ENCODE measurements around the gene RGL1. TPM values are rescaled to one million over a fixed set of nuclear protein-coding genes. Genes with fewer than 3 reads are reported as not detected.

The RGL1 gene
- total and polyA plus RNA-seq, 2 experiments from 2014 or later, result 17.9 to 30.7 TPM

DNA sequence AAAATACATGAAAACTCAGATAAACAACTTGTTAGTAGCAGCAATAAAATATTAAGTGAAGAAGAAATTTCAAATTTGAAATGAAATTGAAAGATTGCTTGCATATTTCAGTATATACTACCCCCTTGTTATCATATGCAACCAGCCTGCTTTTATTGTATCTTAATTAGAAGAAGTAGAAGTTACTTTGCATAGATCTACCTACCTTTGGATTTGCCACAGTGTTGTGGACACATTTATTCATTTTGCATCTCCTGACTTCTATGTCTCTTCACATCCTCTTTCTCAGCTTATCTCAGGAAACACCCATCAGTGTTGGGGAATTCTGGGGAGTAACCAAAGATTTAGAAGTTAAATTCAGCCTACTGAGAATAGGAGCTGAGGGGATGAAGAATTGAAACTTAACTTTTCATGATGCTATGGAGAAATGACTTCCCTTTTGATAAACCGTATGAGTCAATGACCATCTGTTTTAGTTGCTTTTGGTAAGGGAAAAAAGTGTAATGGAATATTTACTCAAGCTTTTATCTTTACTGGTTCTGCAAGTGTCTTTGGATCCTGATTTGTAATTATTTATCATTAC lies 96.9 kb downstream of the RGL1 start:
- no peak for DNase-seq (ENCODE audit: low spot score)
- no peaks in the 10 kb centered on the region for H3K4me1 ChIP-seq (ENCODE audit: insufficient read depth)
- no peaks in the 10 kb centered on the region for H3K27me3 ChIP-seq
- no peaks in the 10 kb centered on the region for H4K20me1 ChIP-seq (ENCODE audit: insufficient read depth, poor library complexity, severe bottlenecking)
- H3K4me3 ChIP-seq, result no peak overlapping the region
- H3K79me2 ChIP-seq, result no peaks in the 10 kb centered on the region
- 78% methylated on average over 1 of the region's 1 CpG for WGBS (ENCODE audit: low lambda C conversion rate, missing lambda C conversion rate)
- no peak for TF ChIP-seq EZH2 (IDR thresholded peaks at IDR 0.05; ENCODE audit: borderline replicate concordance)
- no peak for TF ChIP-seq EZH2phosphoT487 (IDR thresholded peaks at IDR 0.05; ENCODE audit: low read depth, severe bottlenecking, unreplicated experiment)
- TF ChIP-seq, protein P1, sequence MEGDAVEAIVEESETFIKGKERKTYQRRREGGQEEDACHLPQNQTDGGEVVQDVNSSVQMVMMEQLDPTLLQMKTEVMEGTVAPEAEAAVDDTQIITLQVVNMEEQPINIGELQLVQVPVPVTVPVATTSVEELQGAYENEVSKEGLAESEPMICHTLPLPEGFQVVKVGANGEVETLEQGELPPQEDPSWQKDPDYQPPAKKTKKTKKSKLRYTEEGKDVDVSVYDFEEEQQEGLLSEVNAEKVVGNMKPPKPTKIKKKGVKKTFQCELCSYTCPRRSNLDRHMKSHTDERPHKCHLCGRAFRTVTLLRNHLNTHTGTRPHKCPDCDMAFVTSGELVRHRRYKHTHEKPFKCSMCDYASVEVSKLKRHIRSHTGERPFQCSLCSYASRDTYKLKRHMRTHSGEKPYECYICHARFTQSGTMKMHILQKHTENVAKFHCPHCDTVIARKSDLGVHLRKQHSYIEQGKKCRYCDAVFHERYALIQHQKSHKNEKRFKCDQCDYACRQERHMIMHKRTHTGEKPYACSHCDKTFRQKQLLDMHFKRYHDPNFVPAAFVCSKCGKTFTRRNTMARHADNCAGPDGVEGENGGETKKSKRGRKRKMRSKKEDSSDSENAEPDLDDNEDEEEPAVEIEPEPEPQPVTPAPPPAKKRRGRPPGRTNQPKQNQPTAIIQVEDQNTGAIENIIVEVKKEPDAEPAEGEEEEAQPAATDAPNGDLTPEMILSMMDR (IDR thresholded peaks at IDR 0.05; ENCODE audit: poor library complexity), result no peak
- no peaks in the 10 kb centered on the region for H3K9me3 ChIP-seq (ENCODE audit: low read depth)
- H2AFZ ChIP-seq, result no peak overlapping the region
- H3K4me2 ChIP-seq, result no peak overlapping the region
- no peaks in the 10 kb centered on the region for H3K9me2 ChIP-seq (replicated peaks; ENCODE audit: insufficient read depth)
- H3K27ac ChIP-seq, result no peak overlapping the region
- no peaks in the 10 kb centered on the region for H3K36me3 ChIP-seq (replicated peaks; ENCODE audit: insufficient read depth, low read depth)

DNA sequence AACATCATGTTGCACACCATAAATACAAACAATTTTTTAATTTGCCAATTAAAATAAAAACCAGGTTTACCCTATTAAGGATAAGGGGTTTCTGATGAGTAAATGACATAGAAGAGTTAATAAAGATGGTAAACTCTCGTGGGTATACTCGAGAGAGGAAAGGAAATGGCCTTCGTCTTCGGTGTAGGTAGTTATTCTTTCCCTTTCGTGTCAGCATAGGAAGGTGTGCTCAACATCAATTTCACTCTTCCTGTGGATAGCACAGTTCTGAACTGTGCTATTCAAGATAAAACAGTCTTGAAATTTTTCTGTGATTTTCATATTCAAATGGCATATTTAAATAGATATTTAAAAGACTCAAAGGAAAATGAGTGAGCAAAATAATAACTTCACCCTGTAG lies 98.2 kb downstream of the RGL1 start:
- H3K36me3 ChIP-seq (replicated peaks; ENCODE audit: insufficient read depth, low read depth), result no peaks in the 10 kb centered on the region
- no peaks in the 10 kb centered on the region for H3K4me1 ChIP-seq (ENCODE audit: insufficient read depth)
- H3K27ac ChIP-seq, result no peak overlapping the region
- H4K20me1 ChIP-seq (ENCODE audit: insufficient read depth, poor library complexity, severe bottlenecking), result no peaks in the 10 kb centered on the region
- no peaks in the 10 kb centered on the region for H3K9me2 ChIP-seq (replicated peaks; ENCODE audit: insufficient read depth)
- no peak overlapping the region for H2AFZ ChIP-seq
- no peak overlapping the region for H3K4me2 ChIP-seq
- no peaks in the 10 kb centered on the region for H3K9me3 ChIP-seq (ENCODE audit: low read depth)
- 78% methylated on average over 5 of the region's 5 CpGs for WGBS (ENCODE audit: low lambda C conversion rate, missing lambda C conversion rate)
- no peak overlapping the region for H3K4me3 ChIP-seq
- H3K79me2 ChIP-seq, result no peaks in the 10 kb centered on the region
- no peaks in the 10 kb centered on the region for H3K27me3 ChIP-seq
- DNase-seq (ENCODE audit: low spot score), result no peak
- TF ChIP-seq EZH2phosphoT487 (IDR thresholded peaks at IDR 0.05; ENCODE audit: low read depth, severe bottlenecking, unreplicated experiment), result no peak
- TF ChIP-seq EZH2 (IDR thresholded peaks at IDR 0.05; ENCODE audit: borderline replicate concordance), result no peak
- TF ChIP-seq, protein P1 (IDR thresholded peaks at IDR 0.05; ENCODE audit: poor library complexity), result no peak

DNA sequence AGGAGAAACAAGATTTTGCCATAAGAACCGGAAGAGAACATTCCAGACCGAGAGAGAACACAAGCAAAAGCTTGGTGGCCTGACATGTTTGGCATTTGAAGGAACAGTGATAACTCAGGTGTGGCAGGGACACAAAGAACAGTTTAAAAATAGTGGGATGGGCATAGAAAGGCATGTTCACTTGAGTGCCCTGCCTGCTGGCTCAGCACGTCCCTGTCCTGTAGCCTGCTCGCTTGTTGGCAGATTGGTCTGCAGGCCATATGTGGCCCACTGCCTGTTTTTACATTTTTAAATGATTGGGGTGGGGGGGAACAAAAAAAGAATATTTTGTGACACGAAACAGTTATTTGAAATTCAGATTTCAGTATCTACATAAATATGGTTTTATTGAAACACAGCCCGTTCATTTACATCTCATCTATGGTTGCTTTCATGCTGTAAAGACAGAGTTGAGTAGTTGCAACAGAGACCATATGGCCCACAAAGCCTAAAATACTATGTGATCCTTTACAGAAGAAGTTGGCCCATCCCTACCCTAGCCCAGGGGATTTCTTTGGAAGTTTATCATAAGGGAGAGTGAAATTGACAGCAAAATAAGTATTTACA lies 100.7 kb downstream of the RGL1 start:
- Histone ChIP-seq H2AFZ (no peak overlapping the region), H3K9me2 (replicated peaks; ENCODE audit: insufficient read depth) (no peaks in the 10 kb centered on the region), H3K27ac (no peak overlapping the region), H3K4me1 (ENCODE audit: insufficient read depth) (no peaks in the 10 kb centered on the region), H3K27me3 (no peaks in the 10 kb centered on the region), H3K9me3 (ENCODE audit: low read depth) (no peaks in the 10 kb centered on the region), H3K79me2 (no peaks in the 10 kb centered on the region), H3K36me3 (replicated peaks; ENCODE audit: insufficient read depth, low read depth) (no peaks in the 10 kb centered on the region), H3K4me2 (no peak overlapping the region), H3K4me3 (no peak overlapping the region), H4K20me1 (ENCODE audit: insufficient read depth, poor library complexity, severe bottlenecking) (no peaks in the 10 kb centered on the region)
- TF ChIP-seq EZH2 (IDR thresholded peaks at IDR 0.05; ENCODE audit: borderline replicate concordance), result no peak
- TF ChIP-seq, protein P1 (IDR thresholded peaks at IDR 0.05; ENCODE audit: poor library complexity), result no peak
- TF ChIP-seq EZH2phosphoT487 (IDR thresholded peaks at IDR 0.05; ENCODE audit: low read depth, severe bottlenecking, unreplicated experiment), result no peak
- 96% methylated on average over 6 of the region's 6 CpGs for WGBS (ENCODE audit: low lambda C conversion rate, missing lambda C conversion rate)
- no peak for DNase-seq (ENCODE audit: low spot score)
